GM12878 (cell line): ENCODE data around the gene RECQL5. TPM values are rescaled to one million over a fixed set of nuclear protein-coding genes. Genes with fewer than 3 reads are reported as not detected.
A peak's percentile ranks its signal among the peaks of the same experiment; 100 is the strongest.

Experiments
- ATAC-seq: fragments of 200-7000 bp; cut with Tn5 transposase; 3 replicates; pipeline ENCODE4 v1.9.1; 2020; ENCODE audit warnings: mild to moderate bottlenecking, moderate library complexity
- BruUV-seq: library from RNA; stranded (reverse); fragments of 400-500 nt; replicated peaks from 2 replicates; lab custom pipeline; 2021; lab: Mats Ljungman, UMichigan
- CTCF ChIA-PET: fragments of 300-600 bp; sonication (Branson Sonifier 250); formaldehyde crosslinking; extraction: SDS; loops from one replicate; lab custom pipeline; 2021; ENCODE audit warnings: inconsistent platforms; lab: Yijun Ruan, JAX
- POLR2A ChIA-PET: fragments of 350-600 bp; formaldehyde crosslinking; extraction: SDS; loops from one replicate; lab custom pipeline; 2021; ENCODE audit warnings: inconsistent platforms; lab: Charles Lee
- RAD21 ChIA-PET: fragments of 300-600 bp; sonication (Branson Sonifier 250); formaldehyde crosslinking; loops from one replicate; lab custom pipeline; 2023; ENCODE audit warnings: antibody characterized with exemption; ENCODE audit not compliant: unreplicated experiment; lab: Charles Lee
- SMC1A ChIA-PET: fragments of 300-600 bp; sonication (Branson Sonifier 250); formaldehyde crosslinking; loops from one replicate; lab custom pipeline; 2023; ENCODE audit not compliant: unreplicated experiment, uncharacterized antibody; lab: Charles Lee
- DNase-seq: peaks from one replicate; pipeline ENCODE4 v3.0.0-alpha.2; 2011; ENCODE audit warnings: low read depth, low spot score
- FAIRE-seq: peaks from 3 replicates; lab custom pipeline; 2011; peaks lifted over from hg19 to GRCh38; lab: Jason Lieb, UNC
- H2AFZ ChIP-seq: 2 replicates; pipeline ENCODE4 v1.6.0; 2011; ENCODE audit warnings: low read depth, low read length, control low read depth; ENCODE audit not compliant: control insufficient read depth
- H3K27ac ChIP-seq: 2 replicates; pipeline ENCODE4 v1.5.1; 2011; ENCODE audit warnings: control low read depth; ENCODE audit not compliant: control insufficient read depth, insufficient read depth
- H3K27me3 ChIP-seq, 2 experiments: replicated peaks in 1 of 2; 2 replicates each; pipeline versions ENCODE4 v1.6.0 to v1.6.1; 2011; ENCODE audit warnings: low read length in 1 of 2; ENCODE audit not compliant: control insufficient read depth in 2 of 2, insufficient read depth in 2 of 2
- H3K36me3 ChIP-seq, 2 experiments: 2 replicates each; pipeline ENCODE4 v1.5.1; 2011; ENCODE audit warnings: low read length in 1 of 2; ENCODE audit not compliant: control insufficient read depth in 2 of 2, insufficient read depth in 2 of 2
- H3K4me1 ChIP-seq: 2 replicates; pipeline ENCODE4 v1.6.1; 2011; ENCODE audit warnings: mild to moderate bottlenecking, low read length, moderate library complexity, mixed read lengths; ENCODE audit not compliant: control insufficient read depth, insufficient read depth
- H3K4me2 ChIP-seq: 2 replicates; pipeline ENCODE4 v1.6.0; 2011; ENCODE audit warnings: control low read depth; ENCODE audit not compliant: control insufficient read depth, insufficient read depth
- H3K4me3 ChIP-seq: fragments of 200-600 bp; sonication (generic); 2 replicates; pipeline ENCODE4 v1.5.1; 2016
- H3K79me2 ChIP-seq: 2 replicates; pipeline ENCODE4 v1.6.0; 2011; ENCODE audit warnings: low read length; ENCODE audit not compliant: control insufficient read depth, insufficient read depth
- H3K9ac ChIP-seq: 2 replicates; pipeline ENCODE4 v1.8.0; 2011; ENCODE audit warnings: low read length, control low read depth, mixed read lengths; ENCODE audit not compliant: control insufficient read depth, insufficient read depth
- H3K9me3 ChIP-seq: replicated peaks from 3 replicates; pipeline ENCODE4 v1.5.1; 2011; ENCODE audit warnings: mild to moderate bottlenecking, low read length; ENCODE audit not compliant: control insufficient read depth, insufficient read depth
- H4K20me1 ChIP-seq: 2 replicates; pipeline ENCODE4 v1.6.0; 2011; ENCODE audit not compliant: control insufficient read depth, insufficient read depth
- ATF2 ChIP-seq: IDR thresholded peaks from 2 replicates; pipeline ENCODE4 v1.6.1; 2012; ENCODE audit warnings: low read length, inconsistent platforms
- FOS ChIP-seq: IDR thresholded peaks from 3 replicates; pipeline ENCODE4 v1.6.1; 2011; ENCODE audit warnings: borderline replicate concordance; ENCODE audit not compliant: insufficient read length; ENCODE audit errors: extremely low read depth
- IKZF1 ChIP-seq: fragments of 450-650 bp; conservative IDR thresholded peaks from 2 replicates; pipeline ENCODE4 v1.6.1; 2017; ENCODE audit warnings: antibody characterized with exemption, mild to moderate bottlenecking
- IKZF2 ChIP-seq, 2 experiments: fragments of 450-650 bp; IDR thresholded peaks; 2 replicates each; pipeline ENCODE4 v1.6.1; 2017; ENCODE audit warnings: mild to moderate bottlenecking in 2 of 2, moderate library complexity in 2 of 2
- IRF4 ChIP-seq: IDR thresholded peaks from 2 replicates; pipeline ENCODE4 v1.6.1; 2011; ENCODE audit warnings: low read depth, low read length
- KLF5 ChIP-seq: fragments of 450-650 bp; IDR thresholded peaks from 2 replicates; pipeline ENCODE4 v1.6.1; 2014; ENCODE audit warnings: mild to moderate bottlenecking; ENCODE audit not compliant: partially characterized antibody
- POLR2AphosphoS2 ChIP-seq: IDR thresholded peaks from 2 replicates; pipeline ENCODE4 v1.6.1; 2011; ENCODE audit warnings: low read depth, mild to moderate bottlenecking, low read length, improper control_type of control experiment, moderate library complexity
- RELA ChIP-seq: fragments of 450-650 bp; IDR thresholded peaks from 2 replicates; pipeline ENCODE4 v1.8.0; 2014; ENCODE audit warnings: borderline replicate concordance; ENCODE audit not compliant: partially characterized antibody
- SUZ12 ChIP-seq: fragments of 200-600 bp; sonication (generic); IDR thresholded peaks from one replicate; pipeline ENCODE4 v1.6.1; 2018; ENCODE audit warnings: antibody characterized with exemption, mild to moderate bottlenecking; ENCODE audit not compliant: unreplicated experiment
- WGBS: methylation state at CpG from one replicate; pipeline ENCODE4 v1.1.6; 2016; ENCODE audit warnings: low lambda C conversion rate; ENCODE audit not compliant: insufficient replicate concordance, insufficient coverage; ENCODE audit errors: missing lambda C conversion rate; 5-methylcytosine and 5-hydroxymethylcytosine counted together
- in situ Hi-C: fragments of 300-500 bp; cut with MboI; formaldehyde crosslinking; loops from 9 replicates; pipeline ENCODE4 v1.14.3; 2018; ENCODE audit warnings: mixed read lengths
- intact Hi-C: fragments of 100-400 bp; cut with micrococcal nuclease; formaldehyde crosslinking; loops from one replicate; pipeline ENCODE4 v1.14.2; 2022; ENCODE audit not compliant: unreplicated experiment
- polyA plus RNA-seq, 11 experiments: library from polyadenylated mRNA; depleted of rRNA in 4 of 11; unstranded in 6 of 11; stranded (reverse) in 5 of 11; fragments of >200 nt; fragmentation: Nextera tagmentation in 4 of 11; fragmentation: Illumina TruSeq in 1 of 11; extraction: Ambion mirVana in 4 of 11; extraction: Trizol in 1 of 11; gene quantifications; 1 replicate in 1 of 11; 2 replicates in 10 of 11; pipeline versions ENCODE4 v1.2.1 to v1.2.3, GENCODE V29; 2011 to 2016; ENCODE audit warnings: inconsistent platforms in 2 of 11, missing spikeins in 2 of 11, low read depth in 1 of 11
- total RNA-seq, 4 experiments: library from RNA; depleted of rRNA in 3 of 4; stranded (reverse); fragments of >200 nt in 3 of 4; fragmentation: Illumina TruSeq in 1 of 4; extraction: Trizol in 1 of 4; gene quantifications; 2 replicates each; pipeline versions ENCODE4 v1.2.1 to v1.2.3, GENCODE V29; 2013 to 2021

RECQL5 gene
- total and polyA plus RNA-seq, 10 of the 15 experiments (the other 5 are each of a cell fraction or from before 2014, with no cell fraction given): 3.6 to 30.6 (median 20.1) TPM

GRCh38 chr17:75701288-75701687, 34.3 kb upstream of the RECQL5 start:
- ATAC-seq (no peak), DNase-seq (no peak), FAIRE-seq (no peak)
- no TSS peak for BruUV-seq
- H3K4me2 ChIP-seq: no peak overlapping the region
- TF ChIP-seq RELA: no peak
- no peaks in the 10 kb centered on the region for H4K20me1 ChIP-seq
- in situ Hi-C loops (no loop called here), intact Hi-C loops (no loop called here)
- no peaks in the 10 kb centered on the region for H3K4me1 ChIP-seq
- no peak overlapping the region for H2AFZ ChIP-seq
- H3K9ac ChIP-seq: no peak overlapping the region
- RAD21 ChIA-PET: interaction anchor here (1.2 kb wide), 1 partner anchor 47 kb away, joined by 3 read pairs; no protein-coding TSS in a partner anchor
- POLR2A ChIA-PET: no interaction called here
- H3K27me3 ChIP-seq: no peaks in the 10 kb centered on the region
- CTCF ChIA-PET: no interaction called here
- no peak overlapping the region for H3K27ac ChIP-seq
- SMC1A ChIA-PET: no interaction called here
- H3K4me3 ChIP-seq: no peak overlapping the region
- no peaks in the 10 kb centered on the region for H3K79me2 ChIP-seq
- WGBS: 92% methylated on average over 10 of the region's 10 CpGs
- H3K36me3 ChIP-seq: peaks cover 41 to 47% of the 10 kb centered on the region in 2 experiments
- H3K9me3 ChIP-seq: no peaks in the 10 kb centered on the region

GRCh38 chr17:75698659-75699058, 31.7 kb upstream of the RECQL5 start:
- no peaks in the 10 kb centered on the region for H3K4me1 ChIP-seq
- H3K27ac ChIP-seq: no peak overlapping the region
- ATAC-seq: no peak
- H3K9me3 ChIP-seq: no peaks in the 10 kb centered on the region
- in situ Hi-C loops (no loop called here), intact Hi-C loops (no loop called here)
- no peaks in the 10 kb centered on the region for H3K27me3 ChIP-seq
- no peak overlapping the region for H2AFZ ChIP-seq
- peaks cover 29 to 43% of the 10 kb centered on the region in 2 experiments for H3K36me3 ChIP-seq
- no peak overlapping the region for H3K4me3 ChIP-seq
- H3K9ac ChIP-seq: no peak overlapping the region
- 82% methylated on average over 3 of the region's 3 CpGs for WGBS
- TF ChIP-seq ATF2 (no peak), IRF4 (no peak), KLF5 (no peak), IKZF1 (no peak), SUZ12 (no peak), IKZF2 (IDR thresholded peaks at IDR 0.05) (no peak), FOS (no peak), POLR2AphosphoS2 (no peak)
- TF ChIP-seq, all 136 proteins: peak for 0
- POLR2A ChIA-PET: interaction anchor here (0.6 kb wide), 1 partner anchor 654 kb away, joined by 4 read pairs; no protein-coding TSS in a partner anchor
- no peaks in the 10 kb centered on the region for H3K79me2 ChIP-seq
- H3K4me2 ChIP-seq: no peak overlapping the region
- SMC1A ChIA-PET: interaction anchor here (1.3 to 1.4 kb wide), 2 partner anchors 10 to 24 kb away, joined by 3 to 4 read pairs; no protein-coding TSS in a partner anchor
- DNase-seq (no peak), FAIRE-seq (peak; percentile 13)
- no peaks in the 10 kb centered on the region for H4K20me1 ChIP-seq
- no TSS peak for BruUV-seq
- RAD21 ChIA-PET: interaction anchor here (0.6 kb wide), 1 partner anchor 11 kb away, joined by 5 read pairs; no protein-coding TSS in a partner anchor
- CTCF ChIA-PET: interaction anchor here (0.6 to 1.6 kb wide), 2 partner anchors 49 to 65 kb away, joined by 3 to 7 read pairs; partner anchors contain the start of gene SMIM5
